Inflammatory macrophage (primary cell): ENCODE measurements around the gene SPATS1.

Experiments
- DNase-seq, 2 donors: peaks; one replicate each; pipeline ENCODE4 v3.0.0-alpha.2; 2020 to 2022
- total RNA-seq, 18 experiments: gene quantifications; one replicate each; lab custom pipeline; 2026; ENCODE audit warnings: mixed read lengths in 6 of 18, inconsistent platforms in 2 of 18; lab: John Stamatoyannopoulos, UW

SPATS1 gene
- total RNA-seq = 0 to 0.07 (median 0) reads per million in 18 experiments

GRCh38 chr6:44342489-44342888, at the start of gene SPATS1:
Gene SPATS1, plus strand, starts transcription at chr6:44342650. Its CDS starts 446 bp downstream, at chr6:44343096.
- peak in 1 of 2 donors; percentile 20 for DNase-seq

- DNase-seq = no peak
Measured at GRCh38 chr6:44292661-44293365, 49.6 kb upstream of the SPATS1 start.

- no peak for DNase-seq
Measured at GRCh38 chr6:44294832-44295791, 47.3 kb upstream of the SPATS1 start.

GRCh38 chr6:44297063-44298038, 45.1 kb upstream of the SPATS1 start:
- DNase-seq = peak; percentile 8 to 42

GRCh38 chr6:44298055-44298803, 44.2 kb upstream of the SPATS1 start:
- no peak for DNase-seq

GRCh38 chr6:44298864-44299263, 43.6 kb upstream of the SPATS1 start:
- DNase-seq = no peak

- no peak for DNase-seq
Measured at GRCh38 chr6:44300292-44300823, 42.1 kb upstream of the SPATS1 start.

- no peak for DNase-seq
Measured at GRCh38 chr6:44301106-44301505, 41.3 kb upstream of the SPATS1 start.

- no peak for DNase-seq
Measured at GRCh38 chr6:44301782-44302564, 40.5 kb upstream of the SPATS1 start.

GRCh38 chr6:44302856-44303255, 39.6 kb upstream of the SPATS1 start:
- DNase-seq = no peak

GRCh38 chr6:44303842-44304241, 38.6 kb upstream of the SPATS1 start:
- no peak for DNase-seq

GRCh38 chr6:44304282-44305199, 37.9 kb upstream of the SPATS1 start:
- peak; percentile 24 to 42 for DNase-seq

- no peak for DNase-seq
Measured at GRCh38 chr6:44305200-44305725, 37.2 kb upstream of the SPATS1 start.

- DNase-seq = no peak
Measured at GRCh38 chr6:44306710-44307109, 35.7 kb upstream of the SPATS1 start.

- DNase-seq = no peak
Measured at GRCh38 chr6:44307217-44307616, 35.2 kb upstream of the SPATS1 start.

GRCh38 chr6:44309092-44309491, 33.4 kb upstream of the SPATS1 start:
- DNase-seq = no peak

- DNase-seq = no peak
Measured at GRCh38 chr6:44309631-44310030, 32.8 kb upstream of the SPATS1 start.

GRCh38 chr6:44310241-44310640, 32.2 kb upstream of the SPATS1 start:
- DNase-seq = no peak

- DNase-seq = no peak
Measured at GRCh38 chr6:44311304-44311703, 31.1 kb upstream of the SPATS1 start.
